GM18858 (cell line): ENCODE data around the gene NAA25.
"Not testable (repeated sequence)": the region's sequence is repeated elsewhere in the genome, so short reads cannot be mapped to it uniquely, and the experiment has no call there.

Source experiments
- ATAC-seq: cut with Tn5 transposase; IDR thresholded peaks from one replicate; pipeline ENCODE4 v1.9.1; 2021; ENCODE audit not compliant: unreplicated experiment

Gene NAA25

GRCh38 chr12:112066566-112066965 lies 42.0 kb downstream of the NAA25 start:
- no peak for ATAC-seq

GRCh38 chr12:112063273-112063672 lies 45.3 kb downstream of the NAA25 start:
- no peak for ATAC-seq

DNA sequence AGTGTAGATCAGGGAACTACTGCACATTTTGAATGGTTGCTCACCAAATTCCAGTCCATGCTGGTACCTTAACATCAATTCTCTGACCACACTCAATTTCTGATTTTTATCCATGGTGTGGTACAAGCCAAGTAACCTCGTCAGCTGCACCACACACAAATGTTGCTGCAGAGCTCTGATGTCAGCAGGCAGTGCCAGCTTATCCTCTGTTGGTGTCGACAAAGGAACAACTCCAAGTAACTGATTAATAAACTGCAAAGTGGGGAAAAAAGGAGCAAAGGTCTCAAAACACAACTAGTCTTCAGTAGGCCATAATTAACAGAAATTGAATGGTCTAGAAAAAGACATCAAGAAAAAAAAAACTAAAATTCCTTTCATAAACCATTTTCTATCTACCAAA lies 47.4 kb downstream of the NAA25 start:
- ATAC-seq = no peak

DNA sequence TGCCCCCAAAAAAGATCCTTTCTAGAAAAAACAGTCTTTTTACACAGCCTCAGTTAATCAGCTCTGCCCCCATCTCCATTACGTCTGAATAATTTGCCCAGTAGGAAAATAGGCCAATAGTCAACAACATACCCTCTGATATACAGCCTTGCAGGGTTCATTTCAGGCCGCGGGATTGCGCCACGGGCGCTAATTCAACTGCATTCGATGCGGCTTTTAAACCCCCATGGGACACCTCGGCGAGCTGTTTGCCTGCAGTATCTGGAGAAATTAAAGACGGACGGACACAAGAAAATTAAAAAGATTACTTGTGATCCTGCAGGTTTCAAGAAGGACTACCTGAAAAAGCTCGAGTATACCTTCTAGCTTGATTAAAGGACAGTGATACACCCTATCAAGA lies 59.2 kb downstream of the NAA25 start:
- ATAC-seq = no peak

- no peak for ATAC-seq
These were observed 62.6 kb downstream of the NAA25 start for GRCh38 chr12:112046003-112046402.

GRCh38 chr12:112036614-112037013 lies 72.0 kb downstream of the NAA25 start:
- ATAC-seq = not testable (repeated sequence)

DNA sequence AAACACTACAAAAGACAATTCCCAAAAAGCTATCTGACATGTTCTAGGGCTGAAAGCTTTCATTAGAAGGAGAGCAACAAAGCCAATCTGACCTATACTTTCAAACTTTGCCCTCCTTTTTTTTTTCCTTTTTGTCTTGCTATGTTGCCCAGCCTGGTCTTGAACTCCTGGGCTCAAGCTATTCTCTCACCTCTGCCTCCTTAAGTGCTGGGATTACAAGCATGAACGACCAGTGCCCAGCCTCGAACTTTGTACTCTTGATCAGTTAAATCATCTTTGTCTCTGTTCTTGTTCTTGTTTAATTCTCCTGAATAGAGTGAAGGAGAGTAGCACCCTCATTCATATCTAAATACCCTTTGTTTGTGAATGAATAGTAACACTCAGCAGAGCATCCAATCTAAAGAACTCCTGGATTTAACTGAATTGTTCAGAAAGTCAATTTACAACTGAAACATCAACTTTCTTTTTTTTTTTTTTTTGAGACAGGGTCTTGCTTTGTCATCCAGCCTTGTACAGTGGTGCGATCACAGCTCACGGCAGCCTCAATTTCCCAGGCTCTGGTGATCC lies 73.3 kb downstream of the NAA25 start:
- ATAC-seq = no peak

DNA sequence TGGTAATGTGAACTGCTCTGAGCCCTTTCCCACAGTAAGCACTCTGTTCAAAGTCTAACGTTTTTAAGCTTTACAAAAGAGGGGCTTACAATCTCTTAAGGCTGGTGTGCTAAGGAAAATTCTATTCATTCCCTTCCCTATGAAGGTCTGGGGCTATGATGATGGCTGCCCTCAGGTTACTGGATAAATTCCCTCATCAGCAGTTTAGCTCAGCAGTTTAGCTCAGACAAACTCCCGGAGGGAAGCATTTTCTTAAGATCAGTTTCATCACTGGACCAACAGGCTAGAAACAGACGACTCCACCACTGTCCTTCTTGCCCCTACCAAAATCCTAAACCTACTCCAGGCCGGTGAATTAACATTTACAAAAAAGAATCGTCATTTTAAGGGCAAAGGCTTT lies 76.3 kb downstream of the NAA25 start:
- no peak for ATAC-seq

DNA sequence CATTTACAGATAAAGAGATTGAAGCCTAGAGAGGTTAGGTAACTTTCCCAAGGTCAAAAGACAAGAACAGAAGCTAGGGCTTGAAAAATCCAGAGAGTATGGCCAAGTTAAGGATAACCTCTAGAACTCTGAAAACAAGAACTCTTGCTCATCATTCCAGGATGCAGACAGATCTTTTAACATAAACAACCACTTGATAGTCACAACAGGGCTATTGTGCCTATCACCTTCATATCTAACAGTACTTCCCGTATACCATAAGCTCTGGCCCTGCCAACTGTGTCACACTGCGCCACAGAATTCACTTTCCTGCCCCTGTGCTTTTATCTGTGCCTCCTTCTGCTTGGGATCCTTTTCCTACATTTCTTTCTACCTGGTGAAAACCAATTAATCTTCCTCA lies 77.1 kb downstream of the NAA25 start:
- ATAC-seq = no peak

GRCh38 chr12:112029301-112029700 lies 79.3 kb downstream of the NAA25 start:
- no peak for ATAC-seq

DNA sequence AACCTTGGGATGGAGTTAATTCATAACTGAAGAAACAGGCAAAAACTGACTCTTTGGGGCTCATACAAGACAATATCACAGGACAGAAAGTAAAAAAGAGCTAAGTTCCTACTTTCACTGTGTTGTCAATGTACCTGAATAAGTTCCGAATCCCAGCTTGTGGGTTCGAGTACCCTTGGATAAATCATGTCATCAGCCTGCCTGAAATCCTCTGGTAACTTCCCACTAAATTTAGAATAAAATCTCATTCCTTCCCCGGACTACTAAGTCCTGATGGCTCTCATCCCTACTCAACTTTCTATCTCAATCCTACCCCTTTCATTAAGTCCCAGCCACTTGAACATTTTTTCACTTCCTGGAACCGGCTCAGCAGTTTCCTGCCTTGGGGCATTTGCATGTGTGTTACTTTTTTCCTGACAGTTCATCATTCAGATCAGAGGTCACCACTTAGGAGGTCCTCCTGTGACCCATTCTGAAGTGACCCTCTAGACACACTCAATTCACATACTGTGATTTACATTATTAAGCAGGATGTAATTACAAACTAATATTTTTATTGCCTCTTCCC lies 82.7 kb downstream of the NAA25 start:
- no peak for ATAC-seq

DNA sequence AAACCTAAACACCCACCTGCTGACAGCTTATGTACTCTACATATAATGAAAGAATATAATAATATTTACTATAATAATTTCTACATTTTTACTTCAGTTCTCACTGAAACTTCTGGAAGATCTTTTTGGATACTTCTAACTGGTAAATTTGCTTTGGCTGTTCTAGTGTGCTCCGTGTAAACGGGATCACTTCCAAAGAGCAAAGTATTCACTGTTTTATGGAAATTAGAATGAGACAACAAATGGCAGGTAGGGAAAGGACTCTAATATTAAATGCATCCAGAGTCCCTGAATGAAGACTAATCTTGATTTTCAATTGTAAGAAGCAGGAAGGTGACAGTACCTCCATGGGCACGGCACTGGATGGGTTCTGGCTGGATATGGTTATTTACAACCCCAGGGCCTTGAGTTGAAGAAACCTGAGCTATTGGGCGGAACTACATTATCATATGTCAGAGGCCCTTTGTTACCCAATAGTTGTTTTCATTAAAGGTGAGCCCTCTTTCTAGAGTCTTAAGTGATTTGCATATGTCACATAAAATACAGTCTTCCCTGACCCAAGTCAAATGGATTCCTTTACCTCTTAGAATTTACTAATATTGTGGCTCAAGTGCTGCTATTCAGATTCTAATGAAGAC lies 84.7 kb downstream of the NAA25 start:
- ATAC-seq = no peak

GRCh38 chr12:112022241-112023016 lies 86.2 kb downstream of the NAA25 start:
- no peak for ATAC-seq

DNA sequence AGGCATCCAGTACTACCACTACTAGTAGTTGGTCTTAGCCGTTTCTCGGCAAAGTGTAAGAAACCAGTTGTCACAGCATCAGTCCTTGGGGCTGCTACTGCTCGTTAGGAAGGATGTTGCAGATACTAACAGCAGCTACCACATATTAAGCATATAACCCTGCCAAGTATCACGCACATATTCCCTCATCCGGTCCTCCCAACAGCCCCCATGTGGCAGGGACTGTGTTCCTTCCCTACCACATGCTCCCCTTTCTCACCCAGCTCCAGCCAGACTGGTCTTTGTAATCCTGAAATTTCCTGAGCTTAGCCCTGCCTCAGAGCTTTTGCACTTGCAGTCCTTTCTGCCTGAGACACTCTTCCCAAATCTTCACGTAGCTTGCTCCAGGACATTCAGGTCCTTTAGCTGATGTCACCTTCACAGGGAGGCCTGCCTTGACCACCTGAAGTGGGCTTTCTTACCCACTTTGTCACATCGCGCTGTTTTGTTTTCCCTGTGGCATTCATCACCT lies 87.6 kb downstream of the NAA25 start:
- no peak for ATAC-seq

GRCh38 chr12:112018571-112019237 lies 89.9 kb downstream of the NAA25 start:
- no peak for ATAC-seq

- ATAC-seq = no peak
These were observed 91.5 kb downstream of the NAA25 start for GRCh38 chr12:112017041-112017440.

DNA sequence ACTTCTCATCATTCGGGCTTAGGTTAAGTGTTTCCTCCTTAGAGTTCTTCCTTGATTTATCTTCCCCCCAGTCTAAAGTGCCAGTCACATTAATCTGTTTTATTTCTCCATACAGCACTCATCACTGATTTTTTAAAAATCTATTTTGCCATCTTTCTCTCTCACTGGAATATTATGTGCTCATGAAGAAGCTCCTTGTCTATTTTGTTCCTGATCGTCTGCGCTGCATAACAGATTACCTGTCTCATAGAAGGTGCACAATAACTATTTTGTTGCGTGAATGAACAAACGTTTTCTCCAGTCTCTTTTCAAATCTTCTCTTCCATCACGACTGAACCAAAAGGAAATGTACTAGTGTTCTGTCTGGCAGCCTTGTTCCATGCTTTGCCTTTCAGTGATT lies 92.6 kb downstream of the NAA25 start:
- ATAC-seq = no peak

DNA sequence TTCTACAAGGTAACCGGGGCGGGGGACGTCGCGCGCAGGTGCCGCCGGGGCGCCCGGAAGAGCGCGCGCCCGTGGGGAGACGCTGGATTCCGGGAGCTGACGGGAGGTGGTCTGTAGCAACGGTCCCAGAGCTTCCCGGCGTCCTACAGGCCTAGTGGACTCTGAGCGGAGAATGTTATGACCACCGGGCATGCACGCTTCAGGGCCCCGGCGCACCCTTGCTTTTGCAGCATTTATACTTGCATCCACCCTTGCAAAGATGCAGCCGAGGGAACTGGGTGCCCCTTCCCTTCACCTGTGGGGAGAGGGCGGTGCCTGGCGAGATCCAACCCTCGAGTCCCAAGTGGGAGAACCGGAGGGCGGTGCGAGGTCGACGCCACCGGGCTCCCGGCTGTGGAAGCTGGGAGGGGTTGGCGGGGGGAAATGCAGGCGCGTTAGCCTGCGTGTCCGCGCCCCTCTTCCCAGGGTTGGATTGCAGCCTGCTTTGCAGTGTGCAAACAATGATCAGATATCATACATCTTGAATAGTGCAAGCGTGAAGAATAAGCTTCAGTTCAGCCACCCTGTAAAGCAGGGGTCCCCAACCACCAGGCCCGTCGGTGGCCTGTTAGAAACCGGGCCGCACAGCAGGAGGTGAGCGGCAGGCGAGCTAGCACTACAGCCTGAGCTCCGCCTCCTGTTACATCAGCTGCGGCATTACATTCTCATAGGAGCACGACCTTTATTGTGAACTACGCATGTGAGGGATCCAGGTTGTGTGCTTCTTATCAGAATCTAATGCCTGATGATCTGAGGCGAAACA lies 94.8 kb downstream of the NAA25 start:
- ATAC-seq = no peak

DNA sequence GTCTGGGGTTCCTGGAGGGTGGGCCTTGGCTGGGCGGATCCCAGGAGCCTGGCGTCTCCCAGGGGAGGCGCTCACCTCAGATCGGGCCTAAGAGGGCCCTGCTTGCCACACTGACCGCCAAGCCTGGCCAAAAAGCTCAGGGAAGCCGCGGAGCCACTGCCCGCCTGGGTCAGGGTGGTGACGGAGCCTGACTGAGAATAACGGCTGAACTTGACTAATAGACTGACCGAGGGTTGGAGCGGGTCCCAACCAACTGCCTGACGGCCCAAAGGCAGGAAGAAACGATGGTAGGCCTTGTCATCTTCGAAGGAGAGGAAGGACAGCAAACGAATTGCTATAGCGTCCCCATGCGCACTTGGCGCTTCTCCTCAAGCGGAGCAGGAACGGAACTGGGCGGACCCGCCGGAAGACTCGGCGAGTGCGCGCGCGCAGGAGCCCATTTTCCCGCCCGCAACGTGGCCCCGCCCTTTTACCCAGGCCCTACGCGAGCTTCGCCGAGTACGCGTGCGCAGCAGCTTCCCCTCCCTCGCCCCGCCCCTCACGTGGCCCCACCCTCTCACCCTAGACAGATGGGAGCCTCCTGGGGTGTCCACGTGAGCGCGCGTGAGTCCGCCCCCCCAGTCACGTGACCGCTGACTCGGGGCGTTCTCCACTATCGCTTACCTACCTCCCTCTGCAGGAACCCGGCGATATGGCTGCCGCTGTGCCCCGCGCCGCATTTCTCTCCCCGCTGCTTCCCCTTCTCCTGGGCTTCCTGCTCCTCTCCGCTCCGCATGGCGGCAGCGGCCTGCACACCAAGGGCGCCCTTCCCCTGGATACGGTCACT lies 95.6 kb downstream of the NAA25 start, which contains the start of the genes ERP29 and TMEM116:
TSS of gene ERP29 (plus strand) at position 652 of the 826 bp plus-strand sequence. CDS start at position 692, 40 bp downstream.
TSS of gene TMEM116 (minus strand) at position 391 of the 826 bp plus-strand sequence. CDS start 7,895 bp downstream, outside the sequence.
- peak; percentile 42 for ATAC-seq
